GM18870 (cell line): ENCODE measurements around the gene FCGBP.
A peak's percentile ranks its signal among the peaks of the same experiment; 100 is the strongest.

Source experiments
- ATAC-seq: cut with Tn5 transposase; IDR thresholded peaks from one replicate; pipeline ENCODE4 v1.9.1; 2021; ENCODE audit warnings: moderate library complexity; ENCODE audit not compliant: unreplicated experiment

The FCGBP gene

GRCh38 chr19:39949026-39949747, 14.8 kb upstream of the FCGBP start:
- no peak for ATAC-seq

GRCh38 chr19:39946532-39946931, 12.1 kb upstream of the FCGBP start:
- ATAC-seq: no peak

DNA sequence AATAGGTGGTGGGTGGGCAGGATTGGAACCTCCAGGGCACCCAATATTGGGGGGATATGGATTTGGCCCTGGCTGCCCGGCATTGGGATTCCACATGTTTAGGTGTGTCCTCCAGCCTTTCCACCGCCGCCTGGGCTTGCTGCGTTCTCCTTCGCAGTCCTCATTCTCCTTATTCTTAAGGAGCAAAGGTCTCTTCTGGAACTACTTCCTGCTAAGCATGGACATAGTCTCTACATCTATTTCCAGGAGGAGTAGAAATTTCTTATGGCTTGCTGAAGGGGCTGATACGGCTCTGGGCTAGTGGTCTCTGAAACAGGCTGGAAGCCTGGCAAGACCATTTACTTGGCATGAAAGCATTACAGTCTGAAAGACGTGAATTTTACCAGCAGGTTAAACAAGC, 9.2 kb upstream of the FCGBP start:
- ATAC-seq: no peak

DNA sequence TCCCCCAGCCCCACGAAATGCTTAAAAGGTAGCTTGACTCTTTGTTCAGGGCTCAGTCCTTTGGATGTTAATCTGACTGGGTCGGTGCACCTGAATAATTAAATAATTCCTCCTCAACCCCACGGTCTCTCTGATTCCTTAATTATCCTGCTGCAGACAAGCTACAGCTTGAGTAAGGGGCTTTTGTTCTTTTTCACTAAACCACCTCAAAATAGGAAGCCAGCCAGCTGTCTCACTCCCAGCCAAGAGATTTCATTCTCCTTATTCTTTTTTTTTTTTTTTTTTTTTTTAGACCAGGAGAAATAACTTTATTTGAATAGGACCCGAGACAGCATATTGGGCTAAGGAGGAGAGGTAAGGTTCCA, 7.9 kb upstream of the FCGBP start:
- ATAC-seq: no peak

DNA sequence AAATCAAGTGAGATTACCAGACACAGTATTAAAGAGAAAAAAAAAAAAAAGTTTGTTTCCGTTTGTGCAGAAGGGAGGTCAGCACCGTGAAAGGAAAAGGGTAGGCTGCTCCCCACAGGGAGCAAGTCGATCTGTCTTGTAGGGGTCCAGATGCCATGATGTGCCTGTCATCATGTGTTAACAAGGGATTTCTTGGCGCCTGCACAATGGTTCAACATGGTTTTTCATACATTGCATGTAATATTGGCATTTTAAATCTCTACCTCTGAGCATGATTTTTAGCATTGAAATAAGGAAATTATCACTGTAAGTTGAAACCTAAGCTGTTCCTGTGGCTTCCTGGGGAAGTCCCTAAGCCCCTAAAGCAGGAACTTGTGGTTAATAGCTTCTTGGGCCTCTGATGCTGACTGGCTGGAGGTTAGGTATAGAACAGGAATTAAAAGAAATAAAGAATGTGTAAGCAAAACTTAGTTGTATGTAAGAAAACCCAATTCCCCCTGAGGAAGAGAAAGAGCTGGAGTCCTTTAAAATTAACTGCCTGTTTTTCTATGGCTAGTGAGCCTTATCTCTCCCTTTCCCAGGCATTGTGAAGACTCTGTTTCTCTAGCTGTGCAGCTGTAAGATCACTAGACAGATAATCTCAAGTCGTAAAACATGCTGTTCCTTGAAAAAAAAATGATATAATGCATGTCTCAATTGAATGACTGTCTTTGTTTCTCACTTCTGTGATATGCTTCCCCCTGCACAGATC, 7.4 kb upstream of the FCGBP start:
- ATAC-seq: peak; percentile 62

DNA sequence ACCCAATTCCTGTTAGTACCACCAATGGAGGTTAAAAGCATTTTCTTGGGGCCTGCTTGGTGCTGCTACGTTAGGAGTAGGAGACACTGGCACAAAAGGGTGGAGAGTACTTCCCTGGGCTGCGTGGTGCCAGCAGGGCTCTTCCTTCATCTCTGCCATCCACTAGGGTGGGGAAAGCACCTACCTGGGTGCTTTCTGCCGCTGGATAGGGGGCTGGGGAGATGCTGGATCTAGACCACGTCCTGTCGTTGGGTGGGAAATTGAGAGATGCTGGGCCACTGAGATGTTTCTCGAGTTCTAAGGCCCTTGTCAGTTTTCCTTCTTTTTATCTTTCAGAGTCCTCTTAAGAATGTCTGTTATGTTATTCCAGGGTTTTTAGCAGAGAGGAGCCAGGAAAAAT, 6.7 kb upstream of the FCGBP start:
- ATAC-seq: no peak

- no peak for ATAC-seq
Observed at GRCh38 chr19:39940221-39940833, 5.9 kb upstream of the FCGBP start.

GRCh38 chr19:39939556-39939955, 5.1 kb upstream of the FCGBP start:
- no peak for ATAC-seq

DNA sequence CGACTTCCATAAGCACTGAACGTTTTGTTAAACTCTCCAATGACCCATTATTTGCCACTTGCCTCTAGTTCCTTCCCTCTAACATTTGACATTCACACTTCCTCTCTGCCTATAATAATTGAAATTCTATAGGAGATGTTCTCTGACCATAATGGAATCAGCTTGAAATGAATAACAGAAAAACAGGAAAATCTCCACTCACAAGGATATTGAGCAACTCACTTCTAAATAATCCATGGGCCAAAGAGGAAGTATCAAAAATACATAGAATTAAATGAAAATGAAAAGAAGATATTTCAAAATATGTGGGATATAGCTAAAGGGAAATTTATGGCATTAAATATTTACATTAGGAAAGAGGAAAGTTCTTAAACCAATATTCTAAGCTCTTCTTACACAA, 3.4 kb upstream of the FCGBP start:
- no peak for ATAC-seq

- ATAC-seq: no peak
Observed at GRCh38 chr19:39937094-39937720, 2.8 kb upstream of the FCGBP start.

- no peak for ATAC-seq
Observed at GRCh38 chr19:39936622-39937021, 2.2 kb upstream of the FCGBP start.

GRCh38 chr19:39936020-39936419, 1.6 kb upstream of the FCGBP start:
- ATAC-seq: no peak

GRCh38 chr19:39935364-39935661, 879 bp upstream of the FCGBP start:
- ATAC-seq: no peak

GRCh38 chr19:39929750-39930149, 4.7 kb downstream of the FCGBP start:
- no peak for ATAC-seq

DNA sequence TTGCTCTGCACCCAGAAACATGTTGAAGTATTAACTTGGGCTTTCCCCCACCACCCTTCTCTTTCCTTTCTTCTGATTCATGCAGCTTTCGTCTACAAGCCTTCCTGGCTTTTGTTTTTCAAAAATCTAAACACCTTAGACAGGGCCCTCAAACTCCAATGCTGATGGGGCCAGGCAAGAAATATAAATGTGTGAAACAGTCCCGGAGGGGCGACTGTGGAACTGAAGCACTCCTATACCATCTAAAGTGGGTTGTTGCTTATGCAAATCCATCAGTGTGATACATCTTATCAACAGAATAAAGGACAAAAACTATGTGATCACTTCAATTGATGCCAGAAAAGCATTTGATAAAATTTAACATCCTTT, 6.1 kb downstream of the FCGBP start:
- ATAC-seq: no peak

- ATAC-seq: no peak
Observed at GRCh38 chr19:39927524-39928356, 6.7 kb downstream of the FCGBP start.

GRCh38 chr19:39927076-39927475, 7.4 kb downstream of the FCGBP start:
- ATAC-seq: no peak

GRCh38 chr19:39926170-39926760, 8.2 kb downstream of the FCGBP start:
- ATAC-seq: no peak

- no peak for ATAC-seq
Observed at GRCh38 chr19:39924952-39925351, 9.5 kb downstream of the FCGBP start.

- no peak for ATAC-seq
Observed at GRCh38 chr19:39924389-39924788, 10.0 kb downstream of the FCGBP start.

GRCh38 chr19:39923862-39924261, 10.6 kb downstream of the FCGBP start:
- no peak for ATAC-seq
